Cardiac fibroblast (primary cell): Measurements from ENCODE around the gene TNPO3.

Source experiments
- DNase-seq, 2 donors: peaks; one replicate each; pipeline versions ENCODE4 v3.0.0 to v3.0.0-alpha.2; 2010; ENCODE audit warnings: low read depth in 2 of 2
- H3K4me3 ChIP-seq, 2 donors: replicated peaks in 1 of 2; 1 replicate in 1 of 2; 2 replicates in 1 of 2; pipeline ENCODE4 v1.5.1; 2011; ENCODE audit warnings: low read depth in 2 of 2, low read length in 2 of 2, mild to moderate bottlenecking in 2 of 2, moderate library complexity in 1 of 2
- TF ChIP-seq, protein P1 (sequence below): IDR thresholded peaks from one replicate; pipeline ENCODE4 v1.5.1; 2011; ENCODE audit warnings: low read depth, mild to moderate bottlenecking, low read length, inconsistent platforms

TNPO3 gene

DNA sequence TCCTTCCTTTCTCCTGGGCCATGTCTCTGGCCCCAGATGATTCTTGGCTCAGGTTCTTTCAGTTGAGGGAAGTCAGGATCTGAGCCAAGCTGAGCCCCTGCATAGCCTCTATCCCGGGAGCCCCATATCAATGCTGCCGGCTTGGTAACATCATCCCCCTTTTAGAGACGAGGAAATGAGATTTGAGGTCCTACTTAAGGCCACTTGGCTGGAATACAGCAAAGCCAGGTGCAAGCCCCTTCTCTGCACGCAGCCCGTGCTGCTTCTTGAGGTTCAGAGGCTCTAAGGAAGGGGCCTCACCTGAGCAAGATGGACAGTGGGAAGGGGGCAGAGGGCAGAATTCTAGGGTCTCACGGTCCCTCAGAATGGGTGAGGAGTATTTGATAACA, 119.6 kb downstream of the TNPO3 start:
- no peak overlapping the region for H3K4me3 ChIP-seq
- DNase-seq, result no peak
- TF ChIP-seq, protein P1, sequence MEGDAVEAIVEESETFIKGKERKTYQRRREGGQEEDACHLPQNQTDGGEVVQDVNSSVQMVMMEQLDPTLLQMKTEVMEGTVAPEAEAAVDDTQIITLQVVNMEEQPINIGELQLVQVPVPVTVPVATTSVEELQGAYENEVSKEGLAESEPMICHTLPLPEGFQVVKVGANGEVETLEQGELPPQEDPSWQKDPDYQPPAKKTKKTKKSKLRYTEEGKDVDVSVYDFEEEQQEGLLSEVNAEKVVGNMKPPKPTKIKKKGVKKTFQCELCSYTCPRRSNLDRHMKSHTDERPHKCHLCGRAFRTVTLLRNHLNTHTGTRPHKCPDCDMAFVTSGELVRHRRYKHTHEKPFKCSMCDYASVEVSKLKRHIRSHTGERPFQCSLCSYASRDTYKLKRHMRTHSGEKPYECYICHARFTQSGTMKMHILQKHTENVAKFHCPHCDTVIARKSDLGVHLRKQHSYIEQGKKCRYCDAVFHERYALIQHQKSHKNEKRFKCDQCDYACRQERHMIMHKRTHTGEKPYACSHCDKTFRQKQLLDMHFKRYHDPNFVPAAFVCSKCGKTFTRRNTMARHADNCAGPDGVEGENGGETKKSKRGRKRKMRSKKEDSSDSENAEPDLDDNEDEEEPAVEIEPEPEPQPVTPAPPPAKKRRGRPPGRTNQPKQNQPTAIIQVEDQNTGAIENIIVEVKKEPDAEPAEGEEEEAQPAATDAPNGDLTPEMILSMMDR, result no peak

DNA sequence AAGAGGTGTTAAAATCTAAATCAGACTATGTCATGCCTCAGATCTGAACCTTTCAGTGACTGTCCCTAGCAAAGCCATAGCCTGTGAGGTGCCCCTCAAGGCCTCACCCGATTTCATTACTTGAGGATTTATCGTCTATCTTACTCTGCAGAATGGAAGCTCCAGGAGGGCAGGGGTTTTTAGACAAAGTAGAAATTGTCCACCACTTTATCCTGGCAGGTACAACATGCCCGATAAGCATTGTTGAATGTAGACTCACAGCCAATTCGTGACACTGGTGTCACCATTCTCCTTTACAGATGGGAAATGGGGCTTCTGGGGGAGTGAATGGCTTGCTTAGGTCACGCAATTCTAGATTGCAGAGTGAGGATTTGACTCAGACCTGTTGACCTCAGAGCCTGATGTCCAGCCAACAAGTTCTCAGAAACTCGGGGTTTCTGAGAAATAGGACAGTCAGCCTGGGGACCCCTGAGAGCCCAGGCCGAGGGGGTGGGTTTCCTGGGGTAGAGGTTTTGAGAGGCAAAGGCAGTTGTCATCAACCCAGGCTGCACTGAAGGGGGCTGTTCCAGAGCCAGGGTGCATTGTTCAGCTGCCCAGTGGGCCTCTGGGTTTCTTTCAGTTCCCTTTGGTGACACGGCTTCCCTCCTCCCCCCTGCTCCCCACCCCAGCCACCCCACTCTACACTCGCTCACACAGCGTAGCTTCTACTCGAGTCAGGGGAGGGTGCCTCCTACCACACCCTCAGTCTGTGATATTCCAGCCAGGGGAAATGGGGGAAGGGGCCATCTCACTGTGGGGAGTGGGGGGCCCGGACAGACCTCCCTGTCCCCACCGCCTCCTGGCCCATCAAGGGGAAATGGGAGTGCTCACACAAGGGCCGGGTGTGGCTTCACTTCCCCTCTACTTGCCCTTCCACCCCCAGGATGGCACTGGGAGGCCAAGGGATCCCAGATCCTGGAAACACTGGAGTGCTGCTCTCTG, 120.3 kb downstream of the TNPO3 start:
- no peak for DNase-seq
- no peak overlapping the region for H3K4me3 ChIP-seq
- TF ChIP-seq, protein P1, result no peak

DNA sequence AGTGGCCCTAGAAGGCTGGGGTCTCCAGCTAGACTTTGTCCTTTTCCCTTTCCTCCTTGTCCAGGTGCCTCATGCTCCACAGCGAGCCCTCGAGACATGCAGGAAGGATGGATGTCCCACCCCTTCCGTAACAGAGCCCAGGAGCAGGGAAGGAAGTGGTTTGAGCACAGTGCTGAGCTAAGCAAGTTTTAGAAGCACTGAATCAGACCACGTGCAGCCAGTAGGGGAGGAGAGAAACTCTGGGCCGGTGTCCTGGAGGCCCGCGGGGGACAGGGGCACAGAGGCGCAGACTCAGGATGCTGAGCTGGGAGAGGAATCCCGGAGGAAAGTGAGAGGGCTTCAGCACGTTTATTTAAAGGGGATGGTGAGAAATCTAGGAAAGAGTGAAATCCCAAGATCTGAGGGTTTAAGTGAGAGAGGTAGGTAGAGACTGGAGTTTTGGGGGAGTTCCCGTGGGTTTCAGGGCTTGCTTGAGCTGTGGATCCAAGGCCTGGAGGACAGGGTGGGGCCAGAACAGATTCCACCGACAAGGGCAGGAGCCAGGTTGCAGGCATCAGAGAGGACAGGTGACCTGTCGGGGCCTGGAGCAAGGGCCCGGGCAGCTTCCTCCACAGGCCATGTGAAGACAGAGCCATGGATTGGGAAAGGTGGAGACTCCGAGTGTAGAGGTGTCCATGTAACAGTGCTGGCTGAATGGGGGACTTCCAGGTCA, 121.6 kb downstream of the TNPO3 start:
- H3K4me3 ChIP-seq, result no peak overlapping the region
- DNase-seq, result peak; percentile 13 to 18
- TF ChIP-seq, protein P1, result no peak

DNA sequence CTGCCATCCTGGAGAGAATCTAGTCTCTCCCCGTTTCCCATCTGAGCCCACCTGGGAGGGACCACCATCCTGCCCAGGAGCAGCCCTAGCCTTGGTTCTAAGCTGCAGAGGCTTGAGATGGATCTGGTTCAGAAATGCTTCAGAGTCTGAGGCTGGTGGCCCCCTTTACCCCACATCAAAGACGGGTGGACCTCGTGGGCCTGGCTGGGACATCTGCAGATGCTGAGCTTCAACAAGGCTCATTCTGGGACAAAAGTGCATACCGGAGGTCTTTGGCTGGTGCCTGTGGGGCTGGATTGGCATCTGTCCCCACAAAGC, 122.1 kb downstream of the TNPO3 start:
- DNase-seq, result no peak
- no peak overlapping the region for H3K4me3 ChIP-seq
- TF ChIP-seq, protein P1, result no peak

DNA sequence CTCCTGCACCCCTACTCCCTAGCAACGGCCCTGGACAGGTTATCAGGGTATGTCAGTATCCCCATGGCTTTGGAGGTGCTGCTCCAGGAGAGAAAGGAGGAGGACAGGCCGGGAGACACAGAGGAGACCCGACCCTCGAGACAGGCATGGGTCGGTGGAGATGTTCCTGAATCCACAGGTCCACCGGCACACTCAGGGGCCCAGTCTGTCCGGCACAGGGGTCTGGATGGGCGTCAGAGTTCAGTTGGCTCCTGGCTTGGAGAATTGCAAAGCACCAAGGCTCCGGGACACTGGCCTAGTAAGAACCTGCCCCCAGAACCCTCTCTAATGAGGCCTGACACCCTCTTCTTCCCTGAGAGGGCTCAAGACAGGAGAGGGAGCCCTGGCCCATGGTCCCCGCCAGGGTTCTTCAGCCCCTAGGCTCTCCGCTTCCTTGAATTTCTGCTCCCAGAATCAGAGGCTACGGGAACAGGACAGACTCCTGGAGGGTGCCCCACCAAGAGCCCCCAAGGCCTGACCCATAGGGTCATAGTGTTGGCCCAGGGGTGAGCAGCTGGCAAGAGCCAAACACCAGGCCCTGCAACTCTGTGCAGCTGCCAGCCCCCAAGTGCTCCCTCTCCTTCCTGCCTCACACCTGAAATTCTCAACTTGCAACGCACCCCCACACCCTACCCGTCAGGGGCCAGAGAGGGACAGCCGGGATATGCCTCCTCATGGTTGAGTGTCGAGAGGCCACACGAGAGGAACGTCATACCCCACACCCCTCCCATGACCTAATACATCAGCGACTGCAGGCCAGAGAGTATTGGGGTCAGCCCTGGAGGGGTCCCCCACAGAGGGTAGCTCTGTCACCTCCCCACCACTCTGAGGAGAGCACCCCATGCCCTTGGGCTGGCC, 122.7 kb downstream of the TNPO3 start:
- TF ChIP-seq, protein P1, result no peak
- DNase-seq, result no peak

DNA sequence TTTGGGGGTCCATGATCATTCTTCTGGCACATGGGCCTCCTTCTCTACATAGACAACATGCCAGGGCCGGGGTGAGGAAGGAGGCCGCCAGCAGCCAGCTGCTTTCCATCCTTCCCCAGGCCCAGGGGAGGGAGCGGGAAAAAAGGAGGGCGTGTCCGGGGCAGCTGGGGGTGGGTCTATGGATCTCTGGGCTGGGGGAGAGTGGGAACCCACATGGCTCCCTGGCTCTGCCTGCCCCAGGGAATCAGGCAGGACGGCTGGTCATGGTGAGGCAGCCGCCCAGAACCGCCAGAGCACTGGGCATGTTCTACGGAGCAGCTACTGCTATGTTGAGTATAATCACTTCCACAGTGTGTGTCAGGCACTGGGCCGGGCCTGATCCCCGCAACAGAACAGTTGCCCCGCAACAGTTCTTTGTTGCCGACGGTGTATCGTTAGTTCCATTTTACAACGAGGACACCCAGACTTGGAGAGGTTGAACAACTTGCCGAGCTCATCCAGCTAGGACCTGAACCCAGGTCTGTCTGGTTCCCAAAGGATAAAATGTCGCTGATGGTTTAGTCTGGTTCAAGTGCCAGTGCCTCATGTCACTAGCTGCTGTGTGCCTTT, 123.6 kb downstream of the TNPO3 start:
- H3K4me3 ChIP-seq, result no peak overlapping the region
- TF ChIP-seq, protein P1, result no peak
- DNase-seq, result no peak

More for the DNA sequence above, 122.7 kb downstream of the TNPO3 start:
- no peak overlapping the region for H3K4me3 ChIP-seq
